Measurements from ENCODE around the gene WDFY3.
"Not testable (repeated sequence)": the region's sequence is repeated elsewhere in the genome, so short reads cannot be mapped to it uniquely, and the experiment has no call there.

The WDFY3 gene

GRCh38 chr4:84685105-84685504 is 281.4 kb downstream of the WDFY3 start:
- DNase-seq = peak in 3 of 10 donors; percentile 46 to 83 (median 82)

DNA sequence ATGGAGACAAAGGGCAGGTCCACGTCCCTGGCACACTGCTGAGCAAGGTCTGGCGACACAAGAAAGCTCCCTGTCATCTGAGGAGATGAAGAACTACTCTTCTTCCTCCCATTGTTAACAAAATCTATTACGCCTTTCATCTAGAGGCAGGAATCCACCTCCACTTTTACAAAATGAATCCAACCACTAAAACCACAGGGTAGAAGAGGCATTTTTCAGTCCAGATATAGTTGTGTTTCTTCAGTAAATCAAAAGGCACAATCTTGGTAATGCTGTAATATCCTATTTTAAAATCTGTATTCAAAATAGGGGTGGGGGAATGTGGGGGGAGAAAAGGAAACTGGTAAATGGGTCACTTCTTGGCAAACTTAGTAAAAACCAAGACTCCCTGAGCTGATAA is 282.1 kb downstream of the WDFY3 start:
- intact Hi-C loops (cut with DNase I) = loop anchor here (10.0 kb wide), 1 partner anchor 100 kb away; the partner anchor contains the start of gene CDS1
- DNase-seq = no peak

More at GRCh38 chr4:84685105-84685504, 281.4 kb downstream of the WDFY3 start:
- intact Hi-C loops (cut with DNase I) = loop anchor here (10.0 kb wide), 1 partner anchor 100 kb away; the partner anchor contains the start of gene CDS1

- intact Hi-C loops (cut with DNase I) = loop anchor here (10.0 kb wide), 1 partner anchor 98 kb away; the partner anchor contains the start of gene CDS1
These were observed 283.2 kb downstream of the WDFY3 start for GRCh38 chr4:84683064-84683850.

GRCh38 chr4:84682661-84683060 is 283.8 kb downstream of the WDFY3 start:
- intact Hi-C loops (cut with DNase I) = loop anchor here (10.0 kb wide), 1 partner anchor 98 kb away; the partner anchor contains the start of gene CDS1
- not testable (repeated sequence) for DNase-seq

More at GRCh38 chr4:84683064-84683850, 283.2 kb downstream of the WDFY3 start:
- DNase-seq = no peak

- peak in 2 of 10 donors; percentile 29 to 87 for DNase-seq
- intact Hi-C loops (cut with DNase I) = loop anchor here (10.0 kb wide), 1 partner anchor 97 kb away; the partner anchor contains the start of gene CDS1
These were observed 284.8 kb downstream of the WDFY3 start for GRCh38 chr4:84681486-84682274.

DNA sequence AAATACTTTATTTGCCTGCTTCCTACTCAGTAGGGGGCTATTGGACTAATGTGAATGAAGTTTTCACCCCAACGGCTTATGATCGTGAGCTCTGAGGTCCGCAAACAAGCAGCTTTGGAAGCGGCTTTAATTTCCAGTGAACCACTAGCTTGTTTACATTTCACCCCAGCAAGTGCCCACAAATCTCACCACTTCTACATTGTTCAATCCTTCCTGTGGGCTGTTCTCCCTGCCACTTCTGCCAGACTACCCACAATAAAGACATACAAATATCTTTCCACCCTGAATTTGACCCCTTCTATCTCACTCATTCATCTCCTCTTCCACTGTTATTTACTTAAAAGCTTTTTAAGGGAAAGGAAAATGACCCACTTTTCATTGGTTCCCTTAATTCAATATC is 285.5 kb downstream of the WDFY3 start:
- DNase-seq = no peak
- intact Hi-C loops (cut with DNase I) = loop anchor here (10.0 kb wide), 1 partner anchor 96 kb away; the partner anchor contains the start of gene CDS1

DNA sequence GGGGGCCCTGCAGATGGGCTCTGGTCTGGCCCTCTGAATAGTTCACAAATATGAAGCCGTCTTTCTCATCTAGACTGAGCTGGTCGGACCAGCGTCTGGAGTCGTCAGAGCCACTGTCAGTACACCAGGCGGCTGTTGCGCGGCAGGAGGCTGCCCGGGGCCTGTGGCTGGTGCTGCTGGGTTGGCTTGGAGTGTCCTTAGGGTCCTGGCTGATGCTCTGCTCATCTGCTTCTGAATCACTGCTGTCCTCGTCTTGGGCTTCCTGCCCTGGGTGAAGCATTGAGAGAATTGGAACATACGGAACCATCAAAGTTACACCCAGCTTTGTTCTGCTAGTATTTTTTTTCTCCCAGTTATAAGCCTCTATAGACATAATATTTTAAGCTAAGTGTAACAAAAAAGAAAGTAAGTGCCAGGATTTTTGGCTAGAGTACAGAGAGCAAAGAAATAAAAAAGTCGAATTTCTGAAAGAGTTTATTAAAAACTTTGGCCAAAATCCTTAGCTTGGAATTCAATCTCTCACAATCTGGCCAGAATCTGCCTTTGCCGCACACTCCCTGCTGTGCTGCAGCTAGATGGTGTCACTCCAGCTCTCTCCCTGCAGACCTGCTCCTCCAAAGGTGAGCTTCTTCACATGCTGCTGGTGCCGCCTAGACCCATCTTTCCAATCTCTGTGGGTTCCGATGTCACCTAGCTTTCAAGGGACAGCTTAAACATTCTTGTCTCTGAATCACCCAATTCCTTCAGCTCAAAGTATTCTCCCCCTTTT is 287.3 kb downstream of the WDFY3 start:
- peak in 6 of 10 donors; percentile 29 to 87 (median 60) for DNase-seq
- intact Hi-C loops (cut with DNase I) = no loop called here

DNA sequence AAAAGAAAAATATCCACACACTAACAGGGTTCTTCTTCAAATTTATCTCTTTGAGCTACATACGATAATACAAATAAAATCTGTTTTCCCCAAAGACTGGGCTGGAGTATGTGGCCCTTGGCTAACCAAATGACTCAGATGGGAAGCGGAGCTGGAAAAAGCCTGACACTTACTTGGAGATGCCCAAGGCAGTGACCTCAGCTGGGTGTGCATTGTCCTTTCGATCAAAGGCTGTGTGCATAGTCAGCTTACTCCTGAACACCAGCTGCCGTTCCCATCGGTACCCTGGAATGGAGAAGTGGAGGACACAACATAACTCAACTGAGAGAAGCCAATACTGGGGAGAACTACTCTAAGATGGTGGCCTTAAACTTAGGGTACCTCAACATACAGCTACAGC is 288.5 kb downstream of the WDFY3 start:
- no peak for DNase-seq
- intact Hi-C loops (cut with DNase I) = no loop called here

- no peak for DNase-seq
- intact Hi-C loops (cut with DNase I) = no loop called here
These were observed 289.4 kb downstream of the WDFY3 start for GRCh38 chr4:84677093-84677492.

DNA sequence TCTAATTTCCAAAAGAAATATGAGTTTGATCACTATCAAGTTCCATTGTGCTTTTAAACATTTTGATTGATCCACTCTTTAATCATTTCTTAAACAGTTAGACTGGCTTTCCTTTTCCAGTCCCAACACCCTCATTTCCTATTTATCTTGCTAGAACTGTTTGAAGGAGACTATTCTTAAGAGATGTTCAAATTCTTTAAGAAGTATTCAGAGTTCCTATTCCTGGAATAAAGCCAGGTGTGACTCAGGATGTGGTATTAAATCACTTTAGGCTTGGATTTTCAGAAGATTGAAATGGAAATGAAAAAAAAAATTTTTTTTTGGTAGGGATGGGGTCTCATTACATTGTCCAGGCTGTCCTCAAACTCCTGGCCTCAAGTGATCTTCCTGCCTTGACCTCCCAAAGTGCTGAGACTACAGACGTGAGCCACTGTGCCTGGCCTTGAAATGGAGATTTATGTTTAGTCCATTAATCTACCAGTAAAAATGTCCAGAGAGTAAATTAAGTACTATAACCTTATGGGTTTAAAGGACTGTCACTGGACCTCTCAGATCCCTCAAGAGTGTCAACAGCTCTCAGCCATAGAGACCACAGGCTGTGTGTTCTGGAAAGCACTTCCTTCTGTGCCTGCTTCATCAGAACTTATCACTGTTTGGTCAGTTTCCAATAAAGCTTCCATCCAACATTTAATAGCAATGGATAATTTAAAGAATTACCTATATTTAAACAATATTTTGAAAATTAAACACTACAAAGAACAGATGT is 292.8 kb downstream of the WDFY3 start:
- intact Hi-C loops (cut with DNase I) = no loop called here
- no peak for DNase-seq

DNA sequence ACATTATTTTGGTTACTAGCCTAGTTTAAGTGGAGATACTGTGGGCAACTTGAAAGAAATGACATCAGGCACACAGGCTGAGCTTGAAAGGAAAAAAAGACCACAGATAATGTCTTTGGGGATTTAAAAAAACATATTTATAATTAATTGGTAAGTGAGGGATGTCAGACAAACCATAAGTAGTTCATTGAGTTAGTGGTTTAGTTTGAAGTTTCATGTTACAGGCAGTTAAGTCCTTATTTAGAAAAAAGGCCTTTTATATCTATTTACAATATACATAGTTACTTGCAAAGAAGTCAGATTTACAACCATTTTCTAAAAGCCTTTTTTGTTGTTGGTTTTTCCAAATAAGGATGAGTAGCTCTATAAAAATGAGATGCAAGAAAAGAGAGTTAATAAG is 294.3 kb downstream of the WDFY3 start:
- DNase-seq = no peak
- intact Hi-C loops (cut with DNase I) = no loop called here

GRCh38 chr4:84669201-84669600 is 297.3 kb downstream of the WDFY3 start:
- DNase-seq = no peak
- intact Hi-C loops (cut with DNase I) = no loop called here

DNA sequence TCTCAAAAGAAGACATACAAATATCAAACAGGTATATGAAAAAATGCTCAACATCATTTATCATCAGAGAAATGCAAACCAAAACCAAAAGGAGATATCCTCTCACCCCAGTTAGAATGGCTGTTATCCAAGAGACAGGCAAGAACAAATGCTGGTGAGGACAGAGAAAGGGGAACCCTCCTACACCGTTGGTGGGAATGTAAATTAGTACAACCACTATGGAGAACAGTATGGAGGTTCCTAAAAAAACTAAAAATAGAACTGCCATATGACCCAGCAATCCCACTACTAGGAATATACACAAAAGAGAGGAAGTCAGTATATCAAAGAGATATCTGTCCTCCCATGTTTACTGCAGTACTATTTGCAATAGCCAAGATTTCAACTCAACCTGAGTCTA is 300.1 kb downstream of the WDFY3 start:
- intact Hi-C loops (cut with DNase I) = no loop called here
- no peak for DNase-seq

- intact Hi-C loops (cut with DNase I) = not testable (repeated sequence)
- DNase-seq = peak in 1 of 10 donors; percentile 67
These were observed 301.7 kb downstream of the WDFY3 start for GRCh38 chr4:84664767-84665166.

DNA sequence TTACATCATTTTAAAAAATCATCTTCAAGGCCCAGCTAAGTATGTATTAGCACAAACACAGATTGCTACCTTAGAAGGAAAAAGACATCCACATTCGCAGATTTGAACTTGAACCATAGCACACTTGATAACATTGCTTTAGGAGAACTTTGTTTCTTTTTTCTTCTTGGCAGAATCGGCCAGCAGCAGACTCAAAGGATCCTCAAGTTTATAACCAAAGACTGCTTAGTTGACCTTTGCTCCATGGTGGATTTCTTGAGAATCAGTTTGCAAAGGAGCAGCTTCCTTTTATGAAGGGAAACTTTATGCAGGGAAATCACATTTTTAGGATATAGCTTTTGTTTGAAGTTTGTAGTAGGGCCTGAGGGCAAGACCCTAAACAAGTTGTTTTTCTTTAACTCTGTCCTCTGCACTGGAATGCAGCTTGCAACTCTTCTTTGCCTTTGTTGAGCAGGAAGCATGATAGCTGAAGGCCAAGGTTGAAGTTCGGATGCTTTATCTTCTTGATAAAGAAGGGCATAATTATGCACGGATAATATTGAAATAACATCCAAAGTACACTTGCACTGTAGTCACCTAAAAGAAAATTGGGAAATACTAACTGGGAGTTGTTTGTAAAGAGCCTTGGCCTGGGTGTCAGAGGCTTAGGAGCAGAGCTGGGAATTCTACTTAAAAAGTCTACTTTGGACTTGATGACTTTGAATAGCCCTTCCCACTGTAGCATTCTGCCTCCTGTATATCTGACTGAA is 305.1 kb downstream of the WDFY3 start:
- intact Hi-C loops (cut with DNase I) = loop anchor here (2.0 kb wide), 1 partner anchor 51 kb away; no protein-coding TSS in a partner anchor
- no peak for DNase-seq

DNA sequence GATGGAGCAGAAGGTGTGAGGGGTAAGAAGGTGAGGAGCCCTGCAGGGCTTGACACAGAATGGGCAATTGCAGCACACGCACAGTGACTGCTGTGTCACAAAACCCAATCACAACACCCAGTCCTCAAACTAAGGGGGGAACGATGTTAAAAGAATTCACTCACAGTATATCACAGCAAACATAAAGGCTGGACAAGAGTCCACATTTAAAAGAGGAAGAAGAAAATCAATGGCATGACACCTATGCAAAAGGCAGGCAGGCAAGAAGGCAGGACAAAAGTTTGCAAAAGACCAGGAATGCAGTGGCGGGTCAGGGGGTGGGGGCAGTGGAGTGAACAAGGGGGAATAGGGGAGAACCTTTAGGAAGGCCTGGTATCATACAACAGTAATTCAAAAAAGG is 305.9 kb downstream of the WDFY3 start:
- no peak for DNase-seq
- intact Hi-C loops (cut with DNase I) = loop anchor here (2.0 kb wide), 1 partner anchor 52 kb away; no protein-coding TSS in a partner anchor

GRCh38 chr4:84652478-84652877 is 314.0 kb downstream of the WDFY3 start:
- intact Hi-C loops (cut with DNase I) = no loop called here
- DNase-seq = no peak

DNA sequence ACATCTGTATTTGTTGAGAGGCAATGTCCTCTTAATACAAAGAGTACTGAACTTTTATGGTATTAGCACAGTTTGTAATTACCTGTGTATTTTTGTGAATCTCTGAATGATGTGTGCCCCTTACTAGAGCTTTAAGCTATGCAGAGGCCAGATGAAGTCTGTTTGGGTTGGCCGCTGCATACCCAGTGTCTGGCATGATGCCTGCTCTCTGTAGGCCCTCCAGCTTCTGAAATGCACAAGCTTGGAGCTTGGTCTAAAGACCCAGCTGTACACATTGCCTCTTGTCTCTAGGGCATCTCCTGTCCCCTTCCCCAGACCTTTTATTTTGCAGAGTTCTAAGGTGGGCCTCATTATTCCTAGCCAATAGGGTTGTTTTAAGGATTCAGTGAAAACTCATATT is 315.0 kb downstream of the WDFY3 start:
- intact Hi-C loops (cut with DNase I) = no loop called here

More for the DNA sequence above, 315.0 kb downstream of the WDFY3 start:
- peak in 1 of 10 donors; percentile 40 for DNase-seq

All from posterior cingulate gyrus (tissue), 11 donors.